HG03097 (cell line): ENCODE measurements around the gene JADE1.

Experiments
- ATAC-seq: cut with Tn5 transposase; IDR thresholded peaks from one replicate; pipeline ENCODE4 v1.9.1; 2021; ENCODE audit not compliant: unreplicated experiment, low FRiP score

Gene JADE1

GRCh38 chr4:128840711-128841318, 31.3 kb downstream of the JADE1 start:
- no peak for ATAC-seq

GRCh38 chr4:128841402-128841801, 31.9 kb downstream of the JADE1 start:
- no peak for ATAC-seq

- no peak for ATAC-seq
These were observed 35.4 kb downstream of the JADE1 start for GRCh38 chr4:128844931-128845330.

- ATAC-seq, result no peak
These were observed 36.6 kb downstream of the JADE1 start for GRCh38 chr4:128846063-128846462.

GRCh38 chr4:128847082-128847724, 37.7 kb downstream of the JADE1 start:
- no peak for ATAC-seq

- no peak for ATAC-seq
These were observed 39.0 kb downstream of the JADE1 start for GRCh38 chr4:128848461-128848860.

GRCh38 chr4:128850252-128850651, 40.8 kb downstream of the JADE1 start:
- no peak for ATAC-seq

- ATAC-seq, result no peak
These were observed 44.2 kb downstream of the JADE1 start for GRCh38 chr4:128853741-128854140.

- peak; percentile 67 for ATAC-seq
These were observed 44.9 kb downstream of the JADE1 start for GRCh38 chr4:128854433-128854832.

- ATAC-seq, result no peak
These were observed 46.1 kb downstream of the JADE1 start for GRCh38 chr4:128855621-128856020.

- ATAC-seq, result no peak
These were observed 46.7 kb downstream of the JADE1 start for GRCh38 chr4:128856246-128856645.

- ATAC-seq, result no peak
These were observed 49.6 kb downstream of the JADE1 start for GRCh38 chr4:128858879-128859671.

GRCh38 chr4:128859887-128860677, 50.6 kb downstream of the JADE1 start:
- no peak for ATAC-seq

- no peak for ATAC-seq
These were observed 52.5 kb downstream of the JADE1 start for GRCh38 chr4:128861856-128862518.

- peak; percentile 42 for ATAC-seq
These were observed 53.3 kb downstream of the JADE1 start for GRCh38 chr4:128862608-128863311.

GRCh38 chr4:128863312-128864075, 54.0 kb downstream of the JADE1 start:
- ATAC-seq, result no peak

GRCh38 chr4:128865132-128865531, 55.6 kb downstream of the JADE1 start:
- no peak for ATAC-seq

GRCh38 chr4:128866269-128866668, 56.8 kb downstream of the JADE1 start:
- ATAC-seq, result no peak

GRCh38 chr4:128866691-128867090, 57.2 kb downstream of the JADE1 start:
- ATAC-seq, result no peak
